Lower leg skin (tissue), 3 donors: Measurements from ENCODE around the gene RHOF.

Experiments used
- POLR2A ChIP-seq, 2 donors: fragments of 450-650 bp; IDR thresholded peaks; one replicate each; pipeline ENCODE4 v1.6.1; 2016 to 2017; ENCODE audit warnings: antibody characterized with exemption in 2 of 2, mild to moderate bottlenecking in 1 of 2, moderate library complexity in 1 of 2
- TF ChIP-seq, protein P1 (sequence below), 3 donors: fragments of 450-650 bp; IDR thresholded peaks; one replicate each; pipeline ENCODE4 v1.5.1; 2016; ENCODE audit warnings: antibody characterized with exemption in 3 of 3, mild to moderate bottlenecking in 3 of 3, moderate library complexity in 2 of 3

DNA sequence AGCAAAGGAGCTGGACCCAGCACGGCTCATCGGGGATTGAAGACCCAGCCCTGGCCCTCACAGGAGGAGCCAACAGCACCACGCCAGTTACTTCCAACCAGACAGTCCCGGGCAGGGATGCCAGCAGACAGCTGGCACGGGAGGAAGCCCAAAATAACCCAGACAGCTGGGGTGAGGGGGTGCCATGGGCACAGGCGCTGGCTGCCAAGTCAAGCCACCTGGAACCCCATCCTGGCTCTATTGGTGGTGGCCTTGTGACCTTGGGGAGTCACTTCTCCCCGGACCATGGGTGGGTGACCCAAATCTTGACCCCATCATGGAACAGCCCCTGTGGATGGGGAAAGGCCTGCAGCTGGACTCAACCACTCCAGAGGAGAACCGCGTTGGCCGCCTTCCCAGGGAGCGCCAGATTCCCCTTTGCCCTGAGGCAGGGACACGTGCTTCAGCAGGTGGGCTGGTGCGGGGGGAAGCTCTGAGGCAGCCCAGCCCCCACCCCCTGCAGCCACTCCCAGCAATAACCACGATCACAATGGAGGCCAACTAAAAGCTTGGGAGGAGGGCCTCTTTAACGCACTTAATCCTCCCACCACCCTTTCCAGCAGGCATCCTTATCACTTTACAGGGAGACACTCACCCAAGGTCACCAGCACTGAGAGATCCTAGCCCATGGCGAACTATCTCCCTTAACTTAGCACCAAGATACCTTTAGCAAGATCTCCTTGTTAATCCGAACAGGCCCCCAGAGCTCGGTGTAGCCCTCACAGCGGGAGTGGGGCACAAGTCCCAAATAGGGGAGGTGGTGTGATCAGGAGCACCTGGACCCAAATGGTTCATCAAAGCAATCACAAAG is 4.7 kb upstream of the RHOF start:
- no peak for TF ChIP-seq POLR2A (IDR thresholded peaks at IDR 0.05)
- TF ChIP-seq, protein P1, sequence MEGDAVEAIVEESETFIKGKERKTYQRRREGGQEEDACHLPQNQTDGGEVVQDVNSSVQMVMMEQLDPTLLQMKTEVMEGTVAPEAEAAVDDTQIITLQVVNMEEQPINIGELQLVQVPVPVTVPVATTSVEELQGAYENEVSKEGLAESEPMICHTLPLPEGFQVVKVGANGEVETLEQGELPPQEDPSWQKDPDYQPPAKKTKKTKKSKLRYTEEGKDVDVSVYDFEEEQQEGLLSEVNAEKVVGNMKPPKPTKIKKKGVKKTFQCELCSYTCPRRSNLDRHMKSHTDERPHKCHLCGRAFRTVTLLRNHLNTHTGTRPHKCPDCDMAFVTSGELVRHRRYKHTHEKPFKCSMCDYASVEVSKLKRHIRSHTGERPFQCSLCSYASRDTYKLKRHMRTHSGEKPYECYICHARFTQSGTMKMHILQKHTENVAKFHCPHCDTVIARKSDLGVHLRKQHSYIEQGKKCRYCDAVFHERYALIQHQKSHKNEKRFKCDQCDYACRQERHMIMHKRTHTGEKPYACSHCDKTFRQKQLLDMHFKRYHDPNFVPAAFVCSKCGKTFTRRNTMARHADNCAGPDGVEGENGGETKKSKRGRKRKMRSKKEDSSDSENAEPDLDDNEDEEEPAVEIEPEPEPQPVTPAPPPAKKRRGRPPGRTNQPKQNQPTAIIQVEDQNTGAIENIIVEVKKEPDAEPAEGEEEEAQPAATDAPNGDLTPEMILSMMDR (IDR thresholded peaks at IDR 0.05): no peak
